OCI-LY1 (cell line): ENCODE results near the gene MCM6.

Source experiments
- CTCF ChIP-seq: fragments of 200-600 bp; sonication (generic), shearing (Covaris generic); IDR thresholded peaks from 2 replicates; pipeline ENCODE4 v1.5.1; 2017; ENCODE audit warnings: mild to moderate bottlenecking, antibody characterized with exemption, low read length, moderate library complexity, mixed read lengths
- EZH2 ChIP-seq: fragments of 200-600 bp; sonication (generic), shearing (Covaris generic); IDR thresholded peaks from 2 replicates; pipeline ENCODE4 v1.8.0; 2017; ENCODE audit warnings: borderline replicate concordance, mixed run types, mild to moderate bottlenecking, antibody characterized with exemption, low read length, moderate library complexity, mixed read lengths

- TF ChIP-seq CTCF (no peak), EZH2 (no peak)
Observed at GRCh38 chr2:135882415-135882814, 6.2 kb upstream of the MCM6 start.
